K562 (cell line): ENCODE data around the gene DAGLB. TPM values are rescaled to one million over a fixed set of nuclear protein-coding genes. Genes with fewer than 3 reads are reported as not detected.
A peak's percentile ranks its signal among the peaks of the same experiment; 100 is the strongest.

Source experiments
- ATAC-seq: fragments of 200-7000 bp; cut with Tn5 transposase; 3 replicates; pipeline ENCODE4 v1.9.1; 2020; ENCODE audit warnings: moderate library complexity
- BruUV-seq: library from RNA; stranded (reverse); fragments of 400-500 nt; replicated peaks from 2 replicates; lab custom pipeline; 2021; lab: Mats Ljungman, UMichigan
- CTCF ChIA-PET: fragments of 300-600 bp; formaldehyde crosslinking; extraction: SDS; loops from one replicate; lab custom pipeline; 2021; ENCODE audit warnings: low intra/inter-chr PET ratio; lab: Yijun Ruan, JAX
- POLR2A ChIA-PET: fragments of 300-600, 350-650 bp; sonication (Branson Sonifier 250); formaldehyde crosslinking; extraction: SDS; loops from one replicate; lab custom pipeline; 2021; ENCODE audit warnings: antibody characterized with exemption, inconsistent platforms; lab: Yijun Ruan, JAX
- DNase-seq, 4 experiments: peaks; one replicate each; pipeline versions ENCODE4 v3.0.0 to v3.0.0-alpha.2; 2011 to 2018; ENCODE audit warnings: low spot score in 3 of 4, mixed read lengths in 3 of 4; ENCODE audit errors: extremely low read depth in 1 of 4
- FAIRE-seq: peaks from 2 replicates; lab custom pipeline; 2011; peaks lifted over from hg19 to GRCh38; lab: Jason Lieb, UNC
- H2AFZ ChIP-seq: 2 replicates; pipeline ENCODE4 v1.6.0; 2011; ENCODE audit warnings: low read depth, low read length, control low read depth, inconsistent platforms
- H3K27ac ChIP-seq: fragments of 200-600 bp; 3 replicates; pipeline ENCODE4 v1.8.0; 2011; ENCODE audit warnings: low read depth, mild to moderate bottlenecking, control low read depth, inconsistent platforms, low read length, moderate library complexity, mixed read lengths; ENCODE audit errors: extremely low read depth
- H3K27me3 ChIP-seq, 2 experiments: fragments of 300-600 bp in 1 of 2; 2 replicates in 1 of 2; 3 replicates in 1 of 2; pipeline versions ENCODE4 v1.6.0 to v1.8.0; 2011; ENCODE audit warnings: inconsistent platforms in 2 of 2, low read length in 2 of 2, mild to moderate bottlenecking in 1 of 2, mixed read lengths in 1 of 2, moderate library complexity in 1 of 2; ENCODE audit not compliant: control insufficient read depth in 2 of 2, insufficient read depth in 2 of 2
- H3K36me3 ChIP-seq: fragments of 300-600 bp; 3 replicates; pipeline ENCODE4 v1.8.0; 2011; ENCODE audit warnings: mild to moderate bottlenecking, low read length, inconsistent platforms; ENCODE audit not compliant: control insufficient read depth, insufficient read depth
- H3K4me1 ChIP-seq, 2 experiments: fragments of 200-600 bp in 1 of 2; replicated peaks in 1 of 2; 2 replicates in 1 of 2; 3 replicates in 1 of 2; pipeline versions ENCODE4 v1.5.1 to v1.8.0; 2011; ENCODE audit warnings: inconsistent platforms in 2 of 2, low read length in 2 of 2, mild to moderate bottlenecking in 1 of 2, mixed read lengths in 1 of 2, moderate library complexity in 1 of 2; ENCODE audit not compliant: control insufficient read depth in 2 of 2, insufficient read depth in 2 of 2
- H3K4me2 ChIP-seq: 2 replicates; pipeline ENCODE4 v1.6.1; 2011; ENCODE audit warnings: low read length, control low read depth, inconsistent platforms, mixed read lengths; ENCODE audit not compliant: insufficient read depth
- H3K4me3 ChIP-seq: fragments of 200-600 bp; sonication (generic), shearing (Covaris generic); 2 replicates; pipeline ENCODE4 v1.5.1; 2016; ENCODE audit warnings: control low read depth, inconsistent platforms
- H3K79me2 ChIP-seq: fragments of 200-600 bp; 3 replicates; pipeline ENCODE4 v1.8.0; 2011; ENCODE audit warnings: low read length, inconsistent platforms; ENCODE audit not compliant: control insufficient read depth, insufficient read depth
- H3K9ac ChIP-seq, 2 experiments: 2 replicates each; pipeline versions ENCODE4 v1.6.0 to v1.6.1; 2011; ENCODE audit warnings: low read depth in 2 of 2, low read length in 2 of 2, control low read depth in 1 of 2, inconsistent platforms in 1 of 2, mild to moderate bottlenecking in 1 of 2, mixed read lengths in 1 of 2; ENCODE audit not compliant: insufficient read depth in 1 of 2
- H3K9me1 ChIP-seq: one replicate; pipeline ENCODE4 v1.6.0; 2011; ENCODE audit warnings: inconsistent platforms, mild to moderate bottlenecking, low read length, moderate library complexity; ENCODE audit not compliant: control insufficient read depth, insufficient read depth
- H3K9me3 ChIP-seq: replicated peaks from 2 replicates; pipeline ENCODE4 v1.5.1; 2011; ENCODE audit warnings: low read depth, low read length, inconsistent platforms; ENCODE audit not compliant: control insufficient read depth, insufficient read depth
- H4K20me1 ChIP-seq: replicated peaks from 2 replicates; pipeline ENCODE4 v1.6.1; 2011; ENCODE audit warnings: low read length, inconsistent platforms, mixed read lengths; ENCODE audit not compliant: control insufficient read depth, insufficient read depth
- E4F1 ChIP-seq: fragments of 250-450 bp; sonication (Bioruptor Pico); IDR thresholded peaks from 2 replicates; pipeline ENCODE4 v1.5.0; 2021; ENCODE audit warnings: mild to moderate bottlenecking, borderline replicate concordance
- POLR2B ChIP-seq: fragments of 450-650 bp; IDR thresholded peaks from 2 replicates; pipeline ENCODE4 v1.6.1; 2018; ENCODE audit warnings: low read depth; ENCODE audit not compliant: partially characterized antibody
- RFX7 ChIP-seq: fragments of 250-450 bp; sonication (Bioruptor Pico); IDR thresholded peaks from 2 replicates; pipeline ENCODE4 v1.5.1; 2021; ENCODE audit warnings: mild to moderate bottlenecking
- ZEB2 ChIP-seq: fragments of 450-650 bp; IDR thresholded peaks from 2 replicates; pipeline ENCODE4 v1.6.1; 2016
- ZNF444 ChIP-seq: fragments of 250-450 bp; sonication (Bioruptor Pico); IDR thresholded peaks from 2 replicates; pipeline ENCODE4 v1.4.0; 2020; ENCODE audit warnings: mild to moderate bottlenecking, moderate library complexity
- WGBS: fragments of 100-300 bp; shearing (Covaris generic); methylation state at CpG from one replicate; pipeline ENCODE4 v1.1.6; 2016; ENCODE audit warnings: low coverage, mixed read lengths; ENCODE audit not compliant: insufficient coverage; ENCODE audit errors: missing lambda C conversion rate; 5-methylcytosine and 5-hydroxymethylcytosine counted together
- in situ Hi-C: fragments of 300-500 bp; cut with MboI; formaldehyde crosslinking; loops from 4 replicates; pipeline ENCODE4 v1.15.0; 2018; ENCODE audit warnings: inconsistent platforms, mixed read lengths
- intact Hi-C: fragments of 100-400 bp; cut with micrococcal nuclease; formaldehyde crosslinking; loops from 2 replicates; pipeline ENCODE4 v1.14.2; 2022
- polyA plus RNA-seq, 8 experiments: library from polyadenylated mRNA; depleted of rRNA in 4 of 8; stranded (reverse) in 5 of 8; unstranded in 3 of 8; fragments of >200 nt; fragmentation: Nextera tagmentation in 2 of 8; fragmentation: Illumina TruSeq in 1 of 8; extraction: Ambion mirVana in 2 of 8; extraction: Trizol in 1 of 8; gene quantifications; 2 replicates each; pipeline versions ENCODE4 v1.2.1 to v1.2.3, GENCODE V29; 2011 to 2014; ENCODE audit warnings: inconsistent platforms in 1 of 8, missing spikeins in 1 of 8
- total RNA-seq, 7 experiments: library from RNA; depleted of rRNA in 6 of 7; stranded (reverse); fragments of >200 nt in 6 of 7; fragmentation: Illumina TruSeq in 2 of 7; extraction: Trizol in 2 of 7; gene quantifications; 2 replicates each; pipeline versions ENCODE4 v1.2.1 to v1.2.3, GENCODE V29; 2011 to 2021; ENCODE audit warnings: low replicate concordance in 1 of 7

DAGLB gene
- total and polyA plus RNA-seq, 9 of the 15 experiments (the other 6 are each of a cell fraction or from before 2014, with no cell fraction given) = 0.92 to 16.4 (median 9.3) TPM

DNA sequence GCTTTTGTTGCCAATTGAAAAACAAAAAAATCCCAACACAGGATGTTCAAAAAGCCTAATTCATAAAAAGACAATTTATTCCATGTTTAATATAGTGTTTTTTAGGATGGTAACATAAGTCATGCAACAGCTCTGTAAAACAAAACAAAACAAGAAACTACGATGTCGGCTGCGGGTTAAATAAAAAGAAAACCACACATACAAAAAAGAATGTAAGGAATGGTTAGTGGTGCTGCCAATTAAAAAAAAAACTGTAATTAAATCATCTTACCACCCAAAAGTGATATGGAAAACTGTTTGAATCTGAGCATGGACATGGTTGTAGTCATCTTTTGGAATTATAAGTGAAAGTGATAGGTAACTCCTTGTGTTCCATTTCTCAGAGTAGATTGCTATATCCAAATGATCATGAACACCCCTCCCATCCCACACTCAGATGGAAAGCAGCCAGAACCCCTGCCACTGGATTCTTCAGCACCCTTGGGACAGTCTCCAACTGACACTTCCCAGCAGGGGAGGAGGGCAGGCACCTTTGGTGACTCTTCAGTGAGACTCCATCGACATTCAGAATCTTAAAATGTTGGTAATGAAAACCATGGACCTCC is 14.3 kb upstream of the DAGLB start:
- Histone ChIP-seq H3K4me3 (no peak overlapping the region), H3K9me3 (no peaks in the 10 kb centered on the region), H3K4me1 (no peaks in the 10 kb centered on the region), H3K36me3 (peaks cover 49% of the 10 kb centered on the region), H2AFZ (no peak overlapping the region), H3K9ac (no peak overlapping the region), H3K4me2 (no peak overlapping the region), H3K27ac (no peak overlapping the region), H4K20me1 (peaks cover 5% of the 10 kb centered on the region), H3K27me3 (no peaks in the 10 kb centered on the region), H3K79me2 (no peaks in the 10 kb centered on the region), H3K9me1 (no peaks in the 10 kb centered on the region)
- POLR2A ChIA-PET = interaction anchor here (1.5 to 2.1 kb wide), 2 partner anchors 12 to 15 kb away, joined by 4 to 16 read pairs; no protein-coding TSS in a partner anchor
- ATAC-seq (no peak), FAIRE-seq (no peak), DNase-seq (no peak)
- BruUV-seq = no TSS peak
- peak; percentile 33 for TF ChIP-seq POLR2B
- no peak for TF ChIP-seq ZEB2
- TF ChIP-seq E4F1 (CRISPR knock-in tag) = no peak
- no peak for TF ChIP-seq ZNF444 (CRISPR knock-in tag)
- no peak for TF ChIP-seq RFX7
- 85% methylated on average over 4 of the region's 4 CpGs for WGBS
- in situ Hi-C loops = no loop called here
- CTCF ChIA-PET = no interaction called here
- intact Hi-C loops = no loop called here
